ENCODE results near the gene LCN15.

LCN15 gene

GRCh38 chr9:136754059-136754572 is 10.2 kb downstream of the LCN15 start:
- no peak for DNase-seq

- DNase-seq = no peak
These were observed 10.8 kb downstream of the LCN15 start for GRCh38 chr9:136753371-136754058.

GRCh38 chr9:136751814-136752213 is 12.5 kb downstream of the LCN15 start:
- DNase-seq = no peak

- no peak for DNase-seq
These were observed 13.1 kb downstream of the LCN15 start for GRCh38 chr9:136751244-136751643.

GRCh38 chr9:136750526-136750925 is 13.8 kb downstream of the LCN15 start:
- no peak for DNase-seq

- no peak for DNase-seq
These were observed 15.4 kb downstream of the LCN15 start for GRCh38 chr9:136748666-136749611.

- no peak for DNase-seq
These were observed 16.1 kb downstream of the LCN15 start, which contains the start of gene LCN6 for GRCh38 chr9:136748201-136748600. LCN6 (minus strand) TSS chr9:136748525; CDS start chr9:136748483, 42 bp downstream.

- DNase-seq = no peak
These were observed 16.9 kb downstream of the LCN15 start for GRCh38 chr9:136747161-136748060.

GRCh38 chr9:136746621-136747020 is 17.7 kb downstream of the LCN15 start:
- DNase-seq = no peak

GRCh38 chr9:136746155-136746490 is 18.2 kb downstream of the LCN15 start:
- DNase-seq = no peak

- DNase-seq = no peak
These were observed 18.7 kb downstream of the LCN15 start for GRCh38 chr9:136745389-136746154.

GRCh38 chr9:136744773-136745172 is 19.5 kb downstream of the LCN15 start:
- DNase-seq = no peak

- no peak for DNase-seq
These were observed 20.6 kb downstream of the LCN15 start for GRCh38 chr9:136743639-136744211.

- no peak for DNase-seq
These were observed 21.5 kb downstream of the LCN15 start, which contains the start of gene LCN10 for GRCh38 chr9:136742591-136743391. LCN10 (minus strand) TSS chr9:136742940; CDS start chr9:136742903, 37 bp downstream.

GRCh38 chr9:136741883-136742571 is 22.3 kb downstream of the LCN15 start:
- no peak for DNase-seq

- DNase-seq = no peak
These were observed 23.1 kb downstream of the LCN15 start for GRCh38 chr9:136740971-136741882.

GRCh38 chr9:136740491-136740890 is 23.8 kb downstream of the LCN15 start:
- DNase-seq = no peak

GRCh38 chr9:136740069-136740468 is 24.2 kb downstream of the LCN15 start:
- DNase-seq = no peak

- no peak for DNase-seq
These were observed 24.8 kb downstream of the LCN15 start for GRCh38 chr9:136739509-136739908.
